ENCODE measurements around the gene WDR17.

DNA sequence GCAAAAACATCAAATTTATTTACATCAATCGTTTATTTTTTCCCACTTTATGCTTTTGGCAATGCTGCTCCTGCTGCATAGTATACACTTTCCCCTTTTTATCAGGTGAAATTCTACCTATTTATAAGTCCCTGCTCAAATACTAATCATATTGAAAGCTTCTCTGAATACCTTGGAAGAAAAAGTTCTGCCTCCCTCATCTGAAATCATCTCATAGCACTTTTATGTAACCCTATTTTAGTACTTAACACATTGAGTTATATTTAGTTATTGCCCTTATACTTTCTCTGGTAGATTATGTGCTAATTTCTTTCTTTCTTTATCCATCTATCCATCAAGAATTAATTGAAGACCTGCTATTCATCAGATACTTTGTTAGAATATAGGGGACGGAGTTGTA is 1.1 kb upstream of the WDR17 start:
- TF ChIP-seq, protein P1, sequence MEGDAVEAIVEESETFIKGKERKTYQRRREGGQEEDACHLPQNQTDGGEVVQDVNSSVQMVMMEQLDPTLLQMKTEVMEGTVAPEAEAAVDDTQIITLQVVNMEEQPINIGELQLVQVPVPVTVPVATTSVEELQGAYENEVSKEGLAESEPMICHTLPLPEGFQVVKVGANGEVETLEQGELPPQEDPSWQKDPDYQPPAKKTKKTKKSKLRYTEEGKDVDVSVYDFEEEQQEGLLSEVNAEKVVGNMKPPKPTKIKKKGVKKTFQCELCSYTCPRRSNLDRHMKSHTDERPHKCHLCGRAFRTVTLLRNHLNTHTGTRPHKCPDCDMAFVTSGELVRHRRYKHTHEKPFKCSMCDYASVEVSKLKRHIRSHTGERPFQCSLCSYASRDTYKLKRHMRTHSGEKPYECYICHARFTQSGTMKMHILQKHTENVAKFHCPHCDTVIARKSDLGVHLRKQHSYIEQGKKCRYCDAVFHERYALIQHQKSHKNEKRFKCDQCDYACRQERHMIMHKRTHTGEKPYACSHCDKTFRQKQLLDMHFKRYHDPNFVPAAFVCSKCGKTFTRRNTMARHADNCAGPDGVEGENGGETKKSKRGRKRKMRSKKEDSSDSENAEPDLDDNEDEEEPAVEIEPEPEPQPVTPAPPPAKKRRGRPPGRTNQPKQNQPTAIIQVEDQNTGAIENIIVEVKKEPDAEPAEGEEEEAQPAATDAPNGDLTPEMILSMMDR (conservative IDR thresholded peaks at IDR 0.05; ENCODE audit: low read depth, low read length): no peak
- no peak for TF ChIP-seq EZH2phosphoT487 (IDR thresholded peaks at IDR 0.05; ENCODE audit: borderline replicate concordance, low read length)
